RWPE2 (cell line): Measurements from ENCODE around the gene ZDHHC11.
A peak's percentile ranks its signal among the peaks of the same experiment; 100 is the strongest.
"Not testable (repeated sequence)": the region's sequence is repeated elsewhere in the genome, so short reads cannot be mapped to it uniquely, and the experiment has no call there.

Source experiments
- ATAC-seq: fragments of 200-7000 bp; cut with Tn5 transposase; 3 replicates; pipeline ENCODE4 v1.9.1; 2021; ENCODE audit warnings: low read depth
- DNase-seq: peaks from one replicate; pipeline ENCODE4 v3.0.0-alpha.2; 2020; ENCODE audit warnings: low spot score
- H3K27ac ChIP-seq: fragments of 450-650 bp; 2 replicates; pipeline ENCODE4 v1.5.1; 2017; ENCODE audit warnings: mild to moderate bottlenecking; ENCODE audit not compliant: poor library complexity, severe bottlenecking
- H3K27me3 ChIP-seq: fragments of 250-450 bp; sonication (Bioruptor Pico); 2 replicates; pipeline ENCODE4 v1.5.1; 2021; ENCODE audit warnings: mild to moderate bottlenecking, moderate library complexity; ENCODE audit not compliant: insufficient read depth, poor library complexity, severe bottlenecking
- H3K36me3 ChIP-seq: fragments of 250-450 bp; sonication (Bioruptor Pico); 2 replicates; pipeline ENCODE4 v1.5.1; 2020; ENCODE audit warnings: low read depth, mild to moderate bottlenecking, moderate library complexity
- H3K4me1 ChIP-seq: fragments of 250-450 bp; sonication (Bioruptor Pico); 2 replicates; pipeline ENCODE4 v1.5.1; 2021; ENCODE audit warnings: mild to moderate bottlenecking, moderate library complexity; ENCODE audit not compliant: insufficient read depth, poor library complexity, severe bottlenecking
- H3K4me3 ChIP-seq: fragments of 250-450 bp; sonication (Bioruptor Pico); 2 replicates; pipeline ENCODE4 v1.5.1; 2021; ENCODE audit warnings: mild to moderate bottlenecking, moderate library complexity; ENCODE audit not compliant: severe bottlenecking
- H3K9me3 ChIP-seq: fragments of 250-450 bp; sonication (Bioruptor Pico); 2 replicates; pipeline ENCODE4 v1.5.1; 2021; ENCODE audit warnings: mild to moderate bottlenecking, moderate library complexity; ENCODE audit not compliant: severe bottlenecking
- CTCF ChIP-seq: fragments of 450-650 bp; IDR thresholded peaks from one replicate; pipeline ENCODE4 v1.5.1; 2017; ENCODE audit warnings: mild to moderate bottlenecking, moderate library complexity; ENCODE audit not compliant: poor library complexity, severe bottlenecking

The ZDHHC11 gene

GRCh38 chr5:773517-774264 lies 77.1 kb downstream of the ZDHHC11 start:
- ATAC-seq (no peak), DNase-seq (peak; percentile 73)
- TF ChIP-seq CTCF: no peak
- Histone ChIP-seq H3K27ac (no peak overlapping the region), H3K36me3 (no peaks in the 10 kb centered on the region), H3K4me1 (no peaks in the 10 kb centered on the region), H3K27me3 (no peaks in the 10 kb centered on the region), H3K9me3 (no peaks in the 10 kb centered on the region), H3K4me3 (no peak overlapping the region)

- H3K27me3 ChIP-seq, H3K4me1 ChIP-seq, ATAC-seq, H3K27ac ChIP-seq, H3K9me3 ChIP-seq, H3K4me3 ChIP-seq, H3K36me3 ChIP-seq: not testable (repeated sequence)
- DNase-seq: peak; percentile 24
Measured at GRCh38 chr5:772931-773330, 77.9 kb downstream of the ZDHHC11 start.

GRCh38 chr5:772547-772890 lies 78.3 kb downstream of the ZDHHC11 start:
- not testable (repeated sequence) for H3K9me3 ChIP-seq, H3K4me1 ChIP-seq, H3K27me3 ChIP-seq, DNase-seq, H3K4me3 ChIP-seq, H3K36me3 ChIP-seq, H3K27ac ChIP-seq
- ATAC-seq: peak; percentile 4; the same call in 1 of the 3 replicates

- not testable (repeated sequence) for H3K9me3 ChIP-seq, ATAC-seq, H3K36me3 ChIP-seq, H3K27me3 ChIP-seq, H3K4me1 ChIP-seq, H3K27ac ChIP-seq, H3K4me3 ChIP-seq
- DNase-seq: peak; percentile 37
Measured at GRCh38 chr5:771841-772546, 78.8 kb downstream of the ZDHHC11 start.

- not testable (repeated sequence) for H3K4me3 ChIP-seq, H3K36me3 ChIP-seq, ATAC-seq, H3K27me3 ChIP-seq, H3K4me1 ChIP-seq, H3K9me3 ChIP-seq, H3K27ac ChIP-seq
- peak; percentile 42 for DNase-seq
Measured at GRCh38 chr5:771087-771781, 79.6 kb downstream of the ZDHHC11 start.

- H3K4me1 ChIP-seq, H3K36me3 ChIP-seq, ATAC-seq: not testable (repeated sequence)
Measured at GRCh38 chr5:770585-770984, 80.2 kb downstream of the ZDHHC11 start.

GRCh38 chr5:769485-770145 lies 81.2 kb downstream of the ZDHHC11 start:
- not testable (repeated sequence) for H3K27ac ChIP-seq, H3K9me3 ChIP-seq, ATAC-seq, H3K4me3 ChIP-seq, H3K36me3 ChIP-seq, H3K4me1 ChIP-seq, H3K27me3 ChIP-seq
- DNase-seq: peak; percentile 60

More at GRCh38 chr5:770585-770984, 80.2 kb downstream of the ZDHHC11 start:
- H3K27me3 ChIP-seq, H3K4me3 ChIP-seq, H3K9me3 ChIP-seq, H3K27ac ChIP-seq: not testable (repeated sequence)
- peak; percentile 72 for DNase-seq
